MM.1S (cell line): ENCODE data around the gene FLRT2.

Experiments
- EZH2 ChIP-seq: fragments of 300-600 bp; sonication (generic); optimal IDR thresholded peaks from 2 replicates; pipeline ENCODE3; 2017; ENCODE audit warnings: low read depth, mild to moderate bottlenecking, antibody characterized with exemption, low read length, mixed read lengths
- TF ChIP-seq, protein P1 (sequence below): fragments of 300-600 bp; sonication (generic); IDR thresholded peaks from 2 replicates; pipeline ENCODE4 v1.5.1; 2016; ENCODE audit warnings: antibody characterized with exemption, low read length, mixed read lengths

DNA sequence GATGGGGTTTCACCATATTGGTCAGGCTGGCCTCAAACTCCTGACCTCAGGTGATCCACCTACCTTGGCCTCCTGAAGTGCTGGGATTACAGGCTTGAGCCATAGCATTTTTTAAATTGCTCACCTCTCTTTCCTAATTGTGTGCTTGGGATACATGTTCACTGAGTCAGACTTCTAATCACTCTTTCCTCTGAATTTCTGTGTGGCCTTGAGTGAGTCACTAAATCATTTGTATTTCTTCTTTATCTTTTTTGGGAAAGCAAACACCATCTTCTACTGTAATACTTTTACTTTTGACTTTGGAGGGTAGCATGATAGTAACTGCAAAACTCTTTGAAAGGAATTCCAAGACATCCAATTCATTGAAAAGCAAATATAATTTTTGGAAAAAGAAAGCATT, 60.8 kb downstream of the FLRT2 start:
- TF ChIP-seq, protein P1, sequence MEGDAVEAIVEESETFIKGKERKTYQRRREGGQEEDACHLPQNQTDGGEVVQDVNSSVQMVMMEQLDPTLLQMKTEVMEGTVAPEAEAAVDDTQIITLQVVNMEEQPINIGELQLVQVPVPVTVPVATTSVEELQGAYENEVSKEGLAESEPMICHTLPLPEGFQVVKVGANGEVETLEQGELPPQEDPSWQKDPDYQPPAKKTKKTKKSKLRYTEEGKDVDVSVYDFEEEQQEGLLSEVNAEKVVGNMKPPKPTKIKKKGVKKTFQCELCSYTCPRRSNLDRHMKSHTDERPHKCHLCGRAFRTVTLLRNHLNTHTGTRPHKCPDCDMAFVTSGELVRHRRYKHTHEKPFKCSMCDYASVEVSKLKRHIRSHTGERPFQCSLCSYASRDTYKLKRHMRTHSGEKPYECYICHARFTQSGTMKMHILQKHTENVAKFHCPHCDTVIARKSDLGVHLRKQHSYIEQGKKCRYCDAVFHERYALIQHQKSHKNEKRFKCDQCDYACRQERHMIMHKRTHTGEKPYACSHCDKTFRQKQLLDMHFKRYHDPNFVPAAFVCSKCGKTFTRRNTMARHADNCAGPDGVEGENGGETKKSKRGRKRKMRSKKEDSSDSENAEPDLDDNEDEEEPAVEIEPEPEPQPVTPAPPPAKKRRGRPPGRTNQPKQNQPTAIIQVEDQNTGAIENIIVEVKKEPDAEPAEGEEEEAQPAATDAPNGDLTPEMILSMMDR: no peak
- no peak for TF ChIP-seq EZH2
